ENCODE measurements around the gene DCC. TPM values are rescaled to one million over a fixed set of nuclear protein-coding genes. Genes with fewer than 3 reads are reported as not detected.

DCC gene
- total RNA-seq, 6 donors from 2014 or later: 0.33 to 3.5 (median 1.0) TPM

DNA sequence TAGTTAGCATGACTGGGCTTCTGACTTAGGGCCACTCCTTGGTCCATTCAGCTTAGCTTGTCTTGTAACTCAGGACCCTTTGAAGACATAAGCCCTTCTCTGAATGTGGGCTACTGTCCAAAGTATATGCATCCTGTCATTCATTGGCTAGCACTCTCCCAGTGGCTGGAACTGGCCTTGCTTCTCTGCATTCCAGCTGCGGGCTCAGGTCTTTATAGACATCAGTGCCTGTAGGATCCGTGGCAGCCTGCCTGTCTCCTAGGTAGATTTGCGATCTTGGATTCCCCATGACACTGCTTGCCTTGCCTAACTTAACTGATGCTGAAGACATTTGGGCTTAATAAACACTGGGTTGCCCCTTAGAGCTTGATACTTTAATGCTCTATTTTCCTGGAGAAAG lies 170.1 kb downstream of the DCC start:
- no peak for ATAC-seq (ENCODE audit: low FRiP score in 2 of 2)
- Histone ChIP-seq H3K9me3 (no peaks in the 10 kb centered on the region), H3K4me3 (no peak overlapping the region), H3K27ac (no peak overlapping the region), H3K36me3 (no peaks in the 10 kb centered on the region), H3K27me3 (no peaks in the 10 kb centered on the region), H3K4me1 (no peaks in the 10 kb centered on the region)
- no peak for DNase-seq
- 50 to 71% methylated on average over 3 of the region's 3 CpGs for WGBS, 2 donors
- TF ChIP-seq EP300 (IDR thresholded peaks at IDR 0.05): no peak
- TF ChIP-seq POLR2A (IDR thresholded peaks at IDR 0.05): no peak
- no peak for TF ChIP-seq POLR2AphosphoS5 (IDR thresholded peaks at IDR 0.05)
- TF ChIP-seq, protein P1, sequence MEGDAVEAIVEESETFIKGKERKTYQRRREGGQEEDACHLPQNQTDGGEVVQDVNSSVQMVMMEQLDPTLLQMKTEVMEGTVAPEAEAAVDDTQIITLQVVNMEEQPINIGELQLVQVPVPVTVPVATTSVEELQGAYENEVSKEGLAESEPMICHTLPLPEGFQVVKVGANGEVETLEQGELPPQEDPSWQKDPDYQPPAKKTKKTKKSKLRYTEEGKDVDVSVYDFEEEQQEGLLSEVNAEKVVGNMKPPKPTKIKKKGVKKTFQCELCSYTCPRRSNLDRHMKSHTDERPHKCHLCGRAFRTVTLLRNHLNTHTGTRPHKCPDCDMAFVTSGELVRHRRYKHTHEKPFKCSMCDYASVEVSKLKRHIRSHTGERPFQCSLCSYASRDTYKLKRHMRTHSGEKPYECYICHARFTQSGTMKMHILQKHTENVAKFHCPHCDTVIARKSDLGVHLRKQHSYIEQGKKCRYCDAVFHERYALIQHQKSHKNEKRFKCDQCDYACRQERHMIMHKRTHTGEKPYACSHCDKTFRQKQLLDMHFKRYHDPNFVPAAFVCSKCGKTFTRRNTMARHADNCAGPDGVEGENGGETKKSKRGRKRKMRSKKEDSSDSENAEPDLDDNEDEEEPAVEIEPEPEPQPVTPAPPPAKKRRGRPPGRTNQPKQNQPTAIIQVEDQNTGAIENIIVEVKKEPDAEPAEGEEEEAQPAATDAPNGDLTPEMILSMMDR (IDR thresholded peaks at IDR 0.05): no peak

DNA sequence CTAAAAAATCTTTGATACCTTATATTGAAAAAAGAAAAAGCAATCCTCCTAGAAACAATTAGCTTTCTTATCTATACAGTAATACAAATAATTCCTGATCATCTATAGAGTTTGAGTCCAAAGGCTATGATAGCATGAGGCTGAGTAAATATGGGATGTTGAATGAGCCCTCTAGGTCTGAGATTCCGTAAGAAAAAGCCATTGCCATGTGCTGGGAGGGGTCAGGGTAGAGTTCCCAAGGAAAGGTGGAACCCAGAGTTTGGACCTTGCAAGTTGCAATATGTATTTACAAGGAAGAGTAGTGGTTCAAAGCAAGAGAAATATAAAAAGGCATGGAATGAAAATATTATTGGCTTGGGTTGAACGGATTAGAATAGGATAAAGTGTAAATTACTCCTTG lies 178.1 kb downstream of the DCC start:
- ATAC-seq (ENCODE audit: low FRiP score in 2 of 2) (no peak), DNase-seq (no peak)
- WGBS, 2 donors: 75 to 80% methylated on average over 2 of the region's 2 CpGs
- TF ChIP-seq POLR2A (IDR thresholded peaks at IDR 0.05) (no peak), EP300 (IDR thresholded peaks at IDR 0.05) (no peak), POLR2AphosphoS5 (IDR thresholded peaks at IDR 0.05) (no peak)
- TF ChIP-seq, protein P1 (IDR thresholded peaks at IDR 0.05): no peak
- H3K4me1 ChIP-seq: no peaks in the 10 kb centered on the region
- H3K36me3 ChIP-seq: no peaks in the 10 kb centered on the region
- H3K9me3 ChIP-seq: no peaks in the 10 kb centered on the region
- H3K4me3 ChIP-seq: no peak overlapping the region
- no peaks in the 10 kb centered on the region for H3K27me3 ChIP-seq
- no peak overlapping the region for H3K27ac ChIP-seq

DNA sequence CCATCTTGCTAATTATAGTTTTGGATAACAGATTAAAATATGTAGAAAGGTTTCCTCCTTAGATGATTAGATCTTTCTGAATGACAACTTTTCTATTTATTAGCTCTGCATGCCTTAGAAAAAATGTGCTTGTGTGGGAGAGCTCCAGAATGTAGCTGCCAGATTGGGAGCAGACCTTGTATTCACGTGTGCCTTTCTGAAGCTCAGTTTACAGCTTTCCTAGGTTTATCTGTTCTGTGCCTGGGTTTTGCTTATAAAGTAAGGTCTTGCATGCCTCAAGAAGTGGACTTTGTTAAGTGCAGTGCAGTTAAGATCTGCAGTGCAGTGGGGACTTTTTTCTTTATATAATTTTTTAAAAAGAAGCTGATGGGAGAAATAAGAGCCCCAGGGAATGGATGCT lies 179.0 kb downstream of the DCC start:
- 38 to 65% methylated on average over 1 of the region's 1 CpG for WGBS, 2 donors
- TF ChIP-seq EP300 (IDR thresholded peaks at IDR 0.05) (no peak), POLR2A (IDR thresholded peaks at IDR 0.05) (no peak), POLR2AphosphoS5 (IDR thresholded peaks at IDR 0.05) (no peak)
- TF ChIP-seq, protein P1 (IDR thresholded peaks at IDR 0.05): no peak
- no peaks in the 10 kb centered on the region for H3K36me3 ChIP-seq
- no peak overlapping the region for H3K4me3 ChIP-seq
- no peak overlapping the region for H3K27ac ChIP-seq
- DNase-seq: no peak
- H3K4me1 ChIP-seq: no peaks in the 10 kb centered on the region
- H3K27me3 ChIP-seq: no peaks in the 10 kb centered on the region
- no peak for ATAC-seq (ENCODE audit: low FRiP score in 2 of 2)
- H3K9me3 ChIP-seq: no peaks in the 10 kb centered on the region

DNA sequence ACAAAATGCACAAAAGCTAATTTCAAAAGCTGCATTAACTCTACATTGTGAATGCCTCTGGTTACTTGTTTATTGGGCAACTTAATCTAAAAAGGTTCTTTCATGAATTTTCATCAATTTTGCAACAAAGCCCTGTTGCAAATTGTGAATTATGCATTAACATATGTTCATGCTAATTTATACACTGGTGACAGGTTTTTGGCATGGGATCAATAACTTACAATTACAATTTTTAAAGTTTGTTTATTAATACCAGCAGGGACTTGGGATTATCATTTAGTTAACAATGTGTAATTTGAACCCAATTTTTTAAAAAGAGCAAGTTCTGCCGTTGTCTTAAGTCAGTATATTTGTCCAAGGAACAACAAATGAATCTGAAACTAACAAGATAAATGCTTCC lies 183.6 kb downstream of the DCC start:
- H3K27ac ChIP-seq: no peak overlapping the region
- TF ChIP-seq, protein P1 (IDR thresholded peaks at IDR 0.05): no peak
- TF ChIP-seq POLR2AphosphoS5 (IDR thresholded peaks at IDR 0.05) (no peak), EP300 (IDR thresholded peaks at IDR 0.05) (no peak), POLR2A (IDR thresholded peaks at IDR 0.05) (no peak)
- 41 to 61% methylated on average over 1 of the region's 1 CpG for WGBS, 2 donors
- no peak for DNase-seq
- H3K4me1 ChIP-seq: no peaks in the 10 kb centered on the region
- H3K9me3 ChIP-seq: no peaks in the 10 kb centered on the region
- H3K27me3 ChIP-seq: no peaks in the 10 kb centered on the region
- H3K4me3 ChIP-seq: no peak overlapping the region
- no peaks in the 10 kb centered on the region for H3K36me3 ChIP-seq
- ATAC-seq (ENCODE audit: low FRiP score in 2 of 2): no peak

DNA sequence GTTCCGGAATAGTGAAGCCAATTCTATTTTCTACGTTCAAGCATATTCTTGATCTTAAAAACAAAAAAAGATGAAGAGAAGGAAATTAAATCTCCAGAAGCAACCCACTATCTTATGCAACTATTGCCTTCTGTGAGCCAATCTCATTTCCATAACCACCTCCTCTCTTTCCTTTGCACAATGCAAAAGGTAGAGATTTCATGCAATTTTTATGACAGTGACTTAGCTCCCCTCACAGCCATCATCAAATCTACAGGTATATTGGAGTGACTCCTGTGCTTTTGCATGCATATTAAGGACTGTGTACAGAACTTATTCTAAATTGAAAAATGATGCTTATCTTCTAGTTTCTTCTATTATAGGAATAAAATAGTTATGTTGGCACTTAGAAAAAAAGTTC lies 191.8 kb downstream of the DCC start:
- Histone ChIP-seq H3K9me3 (no peaks in the 10 kb centered on the region), H3K36me3 (no peaks in the 10 kb centered on the region), H3K4me3 (no peak overlapping the region), H3K27me3 (no peaks in the 10 kb centered on the region), H3K27ac (no peak overlapping the region), H3K4me1 (no peaks in the 10 kb centered on the region)
- ATAC-seq (ENCODE audit: low FRiP score in 2 of 2) (no peak), DNase-seq (no peak)
- TF ChIP-seq EP300 (IDR thresholded peaks at IDR 0.05): no peak
- TF ChIP-seq, protein P1 (IDR thresholded peaks at IDR 0.05): no peak
- TF ChIP-seq POLR2A (IDR thresholded peaks at IDR 0.05): no peak
- TF ChIP-seq POLR2AphosphoS5 (IDR thresholded peaks at IDR 0.05): no peak
- WGBS, 2 donors: 91 to 93% methylated on average over 2 of the region's 2 CpGs

Measured in upper lobe of left lung (tissue), 6 donors.